Activated gamma-delta T cell treated with anti-CD3 and anti-CD28 coated beads, Interleukin-2, amount 50 U/mL, for 16 hours (primary cell): Measurements from ENCODE around the gene CDK14.
"Not testable (repeated sequence)": the region's sequence is repeated elsewhere in the genome, so short reads cannot be mapped to it uniquely, and the experiment has no call there.

Experiments
- DNase-seq: peaks from one replicate; pipeline ENCODE4 v3.0.0-alpha.2; 2020; ENCODE audit warnings: low read depth

CDK14 gene

DNA sequence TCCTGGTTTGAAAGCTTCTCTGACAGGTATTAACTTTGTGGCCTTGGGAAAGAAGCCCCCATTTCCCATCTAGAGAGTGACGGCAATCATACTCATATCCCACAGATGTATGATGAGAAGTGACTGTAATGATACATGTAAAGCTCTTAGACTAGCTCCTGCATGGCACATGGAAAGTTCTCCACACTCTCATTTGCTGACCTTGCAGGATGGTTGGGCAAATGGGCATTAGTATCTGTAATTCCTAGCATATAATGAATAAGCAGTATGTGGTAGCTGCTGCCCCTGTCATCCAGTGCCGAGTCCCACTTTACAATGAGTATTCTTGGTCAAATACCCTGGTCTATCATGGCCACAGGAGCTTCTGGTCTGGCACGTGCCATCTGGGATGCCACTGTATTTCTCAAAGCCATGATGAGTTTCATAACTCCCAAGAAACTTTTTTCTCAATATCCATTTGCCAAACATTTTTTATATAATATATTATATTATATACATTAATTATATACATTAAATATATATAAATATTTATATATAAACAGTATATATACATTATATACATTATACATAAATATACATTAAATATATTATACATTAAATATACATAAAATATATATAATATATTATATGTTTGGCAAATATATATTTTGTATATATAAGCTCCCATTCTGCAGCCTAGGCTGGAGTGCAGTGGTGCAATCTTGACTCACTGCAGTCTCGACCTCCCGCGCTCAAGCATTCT lies 561.6 kb downstream of the CDK14 start:
- DNase-seq: no peak

DNA sequence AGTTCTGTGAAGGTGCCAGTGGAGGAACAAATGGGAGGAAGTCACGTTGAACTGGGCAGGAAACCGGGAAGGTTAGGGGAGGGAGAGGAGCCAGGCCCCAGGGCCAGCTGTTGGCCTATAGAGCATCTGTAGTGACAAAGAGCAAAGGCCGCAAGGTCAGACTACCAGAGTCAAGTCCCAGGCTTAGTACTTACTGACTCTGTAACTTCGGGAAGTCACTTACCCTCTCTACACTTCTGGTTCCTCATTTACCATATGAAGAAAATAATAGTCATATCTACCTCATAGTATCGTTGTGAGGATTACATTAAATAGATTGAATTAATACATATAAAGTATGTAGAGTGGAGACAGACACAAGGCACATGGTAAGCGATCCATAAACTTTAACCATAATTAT lies 566.3 kb downstream of the CDK14 start:
- DNase-seq: no peak

DNA sequence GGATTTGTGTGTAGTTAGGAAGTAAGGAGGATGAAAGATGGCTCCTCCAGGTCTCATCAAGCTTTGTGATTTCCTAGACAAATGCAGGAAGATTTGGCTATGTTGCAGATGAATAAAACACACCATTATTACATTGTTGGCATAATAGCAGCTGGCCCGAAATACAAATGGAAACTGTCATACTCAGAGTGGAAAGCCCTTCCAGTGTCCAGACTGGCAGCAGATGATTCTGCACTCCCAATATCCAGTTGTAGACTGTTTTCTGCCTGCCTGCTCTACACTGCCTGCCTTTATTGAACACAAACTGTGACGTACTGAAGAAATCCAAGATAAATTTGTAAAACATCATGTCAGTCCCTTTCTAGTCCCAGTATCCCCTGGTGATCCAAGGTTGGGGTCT lies 568.4 kb downstream of the CDK14 start:
- no peak for DNase-seq

DNA sequence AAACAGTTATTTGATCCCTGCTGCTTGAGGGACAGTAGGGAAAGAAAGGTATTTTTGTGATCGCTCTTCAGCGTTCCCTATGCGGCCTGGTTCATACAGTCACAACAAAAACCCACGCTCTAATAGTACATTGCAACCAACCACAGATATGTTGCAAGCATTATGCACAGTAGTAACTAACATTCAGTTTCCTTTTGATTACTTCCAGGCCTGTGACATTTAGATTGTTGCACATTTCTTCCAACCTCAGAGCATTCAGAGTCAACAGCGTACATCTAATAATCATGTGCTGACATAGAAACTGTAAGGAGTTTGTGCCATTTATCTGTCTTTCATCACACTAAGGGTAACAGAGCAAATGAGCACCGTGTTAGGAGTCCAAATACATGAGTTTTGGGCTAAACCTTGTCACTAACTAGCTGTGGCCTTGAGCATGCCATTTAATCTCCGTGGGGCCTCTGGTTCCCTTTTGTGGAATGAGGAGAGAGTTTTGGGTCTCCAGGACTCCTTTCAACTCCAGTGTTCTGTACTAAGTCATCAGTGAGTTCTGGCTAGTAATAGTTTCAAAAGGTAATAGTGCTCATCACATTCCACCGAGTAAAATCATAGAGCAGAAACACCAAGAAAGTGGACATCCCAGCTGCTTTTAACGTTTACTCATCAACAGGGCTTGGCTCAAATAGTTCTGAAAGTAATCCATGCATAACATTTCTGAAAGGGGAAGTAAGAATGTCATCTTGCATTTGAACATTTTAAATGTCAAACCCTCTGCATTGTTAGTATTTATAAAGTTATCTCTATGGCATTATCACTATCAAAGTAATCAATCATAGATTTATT lies 569.1 kb downstream of the CDK14 start:
- DNase-seq: no peak

DNA sequence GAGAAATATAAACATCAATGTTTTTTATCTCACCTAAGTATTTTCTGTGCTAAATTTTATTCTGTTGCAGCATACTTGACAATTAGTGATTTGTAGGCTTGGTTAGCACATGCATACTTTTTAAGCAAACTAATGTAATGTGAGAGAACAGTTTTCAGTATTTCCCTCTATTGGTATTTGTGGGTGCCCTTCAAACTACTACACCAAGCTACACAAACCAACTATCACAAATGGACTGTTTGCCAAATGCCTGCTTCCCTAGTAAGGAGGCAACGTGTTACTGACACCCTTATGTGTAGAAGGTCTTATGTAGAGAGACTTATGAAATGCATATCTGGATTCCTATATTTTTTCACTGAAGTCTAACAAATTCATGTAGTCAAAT lies 569.7 kb downstream of the CDK14 start:
- no peak for DNase-seq

DNA sequence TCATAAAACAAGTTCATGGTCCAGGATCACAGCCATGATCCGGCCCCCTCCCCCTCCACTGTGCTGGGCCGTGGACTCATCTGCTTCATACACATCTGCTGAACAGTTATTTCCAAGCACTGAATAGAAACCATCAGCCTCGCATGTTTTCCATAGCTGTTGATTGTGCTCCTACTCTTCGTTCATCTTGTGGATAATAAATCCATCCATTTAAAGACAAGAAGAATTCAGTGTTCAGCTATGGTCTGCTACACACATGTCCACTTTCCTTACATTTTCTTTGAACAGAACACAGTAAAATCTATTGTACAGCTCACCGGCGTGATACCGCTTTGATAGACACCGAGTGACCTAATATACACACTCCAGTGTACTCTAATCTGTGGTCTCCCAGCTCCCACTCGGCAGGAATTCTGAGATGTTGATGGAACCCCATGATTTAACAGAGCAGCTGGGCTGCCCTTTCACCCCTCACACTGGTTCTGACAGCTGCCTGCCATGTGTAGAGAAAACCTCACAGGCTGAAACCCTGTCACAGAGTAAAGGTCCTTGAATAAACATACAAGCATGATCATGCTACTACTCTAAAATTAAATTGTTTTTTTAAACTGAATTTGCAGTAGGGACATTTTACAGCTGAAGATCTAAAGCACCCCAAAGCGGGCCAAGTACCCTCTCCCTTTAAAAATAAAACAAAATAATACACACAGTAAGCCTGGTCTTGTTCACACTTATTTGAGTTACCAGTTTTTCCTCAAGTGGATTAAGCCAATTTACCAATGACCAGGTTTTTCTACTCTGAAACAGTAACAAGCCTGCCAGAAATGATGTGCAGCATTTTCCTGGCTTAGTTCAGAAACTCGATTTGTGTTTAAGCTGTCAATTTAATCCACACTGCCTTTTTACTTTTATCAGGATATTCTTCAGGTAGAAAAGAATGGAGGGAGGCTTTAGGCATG lies 573.0 kb downstream of the CDK14 start:
- no peak for DNase-seq

DNA sequence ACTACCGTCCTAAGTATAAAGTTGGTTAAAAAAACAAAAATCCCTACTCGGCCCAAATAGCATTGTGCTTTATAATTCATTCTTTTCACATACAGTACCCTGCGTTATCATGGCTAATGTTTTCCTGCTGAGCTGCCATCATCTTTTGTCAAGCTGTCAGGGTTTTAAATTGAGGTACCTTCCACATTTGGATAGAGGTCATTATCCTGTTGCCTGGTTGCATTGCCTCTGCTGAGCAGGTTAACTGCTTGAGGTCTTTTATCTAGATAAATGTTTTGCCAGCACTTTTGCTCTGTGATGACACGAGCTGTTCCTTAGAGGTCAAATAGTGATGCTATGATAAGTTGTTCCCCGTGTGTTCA lies 573.7 kb downstream of the CDK14 start:
- DNase-seq: no peak

DNA sequence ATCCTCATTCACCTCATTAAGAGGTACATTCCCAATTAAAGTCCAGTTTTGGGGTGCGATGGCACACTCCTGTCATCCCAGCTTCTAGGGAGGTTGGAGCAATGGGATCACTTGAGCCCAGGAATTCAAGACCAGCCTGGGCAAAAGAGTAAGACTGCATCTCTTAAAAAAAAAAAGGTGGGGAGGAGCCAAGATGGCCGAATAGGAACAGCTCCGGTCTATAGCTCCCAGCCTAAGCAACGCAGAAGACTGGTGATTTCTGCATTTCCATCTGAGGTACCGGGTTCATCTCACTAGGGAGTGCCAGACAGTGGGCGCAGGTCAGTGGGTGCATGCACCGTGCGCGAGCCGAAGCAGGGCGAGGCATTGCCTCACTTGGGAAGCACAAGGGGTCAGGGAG lies 577.1 kb downstream of the CDK14 start:
- DNase-seq: not testable (repeated sequence)

DNA sequence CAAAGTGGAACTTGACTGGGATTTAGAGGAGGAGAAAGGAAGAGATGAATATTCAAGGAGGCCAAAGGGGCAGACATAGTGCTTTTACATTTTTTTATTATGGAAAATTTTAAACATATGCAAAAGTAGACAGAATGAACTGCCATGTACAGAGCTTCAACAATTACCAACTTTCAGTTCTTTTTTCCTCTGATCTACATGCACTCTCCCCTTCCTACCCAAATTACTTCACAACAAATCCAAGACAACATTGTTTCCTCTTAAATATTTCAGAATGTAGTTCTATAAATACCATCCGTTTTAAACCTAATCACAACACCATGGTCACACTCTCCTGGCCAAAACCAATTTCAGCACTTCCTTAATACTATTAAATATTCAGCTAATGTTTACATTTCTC lies 584.6 kb downstream of the CDK14 start:
- no peak for DNase-seq

DNA sequence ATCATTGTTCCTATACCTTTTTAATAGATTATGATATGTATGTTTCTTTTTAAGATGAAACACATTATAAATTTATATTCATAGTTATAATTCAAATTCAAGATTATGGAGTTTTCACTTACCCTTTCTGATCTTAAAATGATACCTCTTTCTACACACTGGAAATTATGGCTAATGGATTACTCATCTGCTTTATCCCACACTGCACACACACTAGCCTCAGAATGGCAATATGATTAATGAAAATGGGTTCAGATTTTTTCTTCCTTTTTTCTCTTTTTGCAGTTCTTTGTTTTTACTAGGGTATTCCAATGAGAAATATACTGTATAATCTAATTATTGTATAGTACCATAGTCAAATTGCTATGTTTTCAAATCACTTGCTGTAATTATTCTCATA lies 585.8 kb downstream of the CDK14 start:
- DNase-seq: no peak

DNA sequence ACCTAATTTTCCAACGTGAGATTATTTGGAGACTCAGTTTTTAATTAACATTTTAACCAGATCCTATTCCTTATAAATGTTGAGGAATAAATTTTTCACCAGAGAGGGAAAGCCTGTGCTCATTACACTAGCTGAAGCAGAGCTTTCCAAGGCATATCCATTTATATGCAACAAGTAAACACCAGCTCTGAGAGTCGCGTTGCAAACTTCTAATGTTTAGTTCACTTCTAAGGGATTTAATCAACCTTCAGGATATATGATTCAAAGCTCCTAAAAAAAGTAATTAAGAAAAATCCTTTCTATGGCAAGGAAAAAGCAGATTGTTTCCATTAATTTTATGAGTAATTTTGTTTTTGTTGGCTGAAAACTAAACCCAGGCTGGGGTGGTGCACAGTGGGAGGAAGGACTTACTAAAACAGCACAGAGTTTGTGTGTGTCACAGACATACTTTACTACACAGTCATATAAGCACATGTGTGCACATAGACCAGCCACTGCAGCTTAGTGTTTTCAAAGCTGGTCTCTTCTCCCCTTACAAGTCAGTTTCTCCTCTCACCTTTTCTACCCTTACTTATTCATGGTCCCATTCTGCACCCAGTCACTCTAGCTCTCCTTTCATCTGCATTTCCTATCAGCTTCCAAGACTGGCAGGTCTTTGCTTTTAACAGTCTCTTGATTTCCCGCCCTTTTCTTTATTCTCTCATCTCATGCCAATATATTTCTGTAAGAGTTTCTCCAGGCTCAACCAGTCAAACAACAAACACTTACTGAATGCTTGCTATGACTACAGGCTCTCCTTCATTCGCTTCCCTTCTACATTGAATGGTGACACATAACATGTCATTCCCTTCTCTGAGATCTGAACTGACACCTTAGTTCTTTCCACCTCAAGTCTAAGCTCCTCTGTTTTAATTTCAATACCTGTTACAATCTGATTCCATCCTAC lies 587.0 kb downstream of the CDK14 start:
- DNase-seq: no peak

DNA sequence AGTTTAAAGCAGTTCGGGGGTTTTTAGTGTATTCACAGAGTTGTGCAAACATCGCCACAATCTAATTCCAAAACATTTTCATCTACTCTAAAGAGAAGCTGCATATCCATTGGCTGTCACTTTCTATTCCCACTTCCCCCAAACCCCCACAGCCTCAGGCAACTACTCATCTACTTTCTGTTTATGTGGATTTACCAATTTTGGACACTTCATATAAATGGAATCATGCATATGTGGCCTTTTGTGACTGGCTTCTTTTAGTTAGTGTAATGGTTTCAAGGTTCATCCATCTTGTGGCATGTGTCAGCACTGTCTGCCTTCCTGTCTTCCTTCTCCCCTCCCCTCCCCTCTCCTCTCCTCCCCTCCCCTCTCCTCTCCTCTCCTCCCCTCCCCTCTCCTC lies 589.6 kb downstream of the CDK14 start:
- DNase-seq: no peak

DNA sequence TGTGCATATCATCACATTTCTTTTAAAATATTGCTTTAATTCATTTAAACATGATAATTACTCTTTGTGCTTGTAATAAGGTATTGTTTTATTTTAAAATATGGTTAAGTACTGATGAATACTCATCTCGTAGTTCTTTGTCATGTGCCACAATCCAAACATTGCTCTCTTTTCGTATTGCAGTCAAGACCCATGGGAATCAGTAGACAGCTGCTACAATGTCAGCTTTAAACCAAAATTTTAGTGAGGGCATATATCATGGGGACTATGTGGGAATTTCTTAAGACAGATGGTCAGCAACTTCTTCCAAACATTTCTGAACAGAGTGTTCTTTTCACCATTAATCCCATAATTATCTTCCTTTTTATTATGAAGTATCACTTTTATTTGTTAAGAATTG lies 590.9 kb downstream of the CDK14 start:
- no peak for DNase-seq

DNA sequence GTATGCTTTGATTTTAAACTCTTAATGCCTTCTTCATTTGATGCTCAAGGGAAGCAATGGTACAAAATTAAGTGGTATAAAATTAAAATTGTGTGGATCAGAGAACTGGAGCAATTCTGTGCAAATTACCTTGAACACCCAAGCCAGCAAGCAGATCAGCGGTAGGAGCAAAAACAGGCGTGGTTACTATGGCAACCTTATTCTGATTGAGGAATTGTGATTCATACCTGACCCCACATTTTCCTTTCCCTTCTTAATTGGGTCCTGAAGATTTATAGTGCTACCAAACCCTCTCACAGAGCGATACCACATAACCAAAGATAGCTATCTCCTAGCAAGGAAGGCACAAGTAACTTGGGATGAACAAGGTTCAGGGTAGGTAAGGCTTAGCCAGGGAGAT lies 595.6 kb downstream of the CDK14 start:
- no peak for DNase-seq

DNA sequence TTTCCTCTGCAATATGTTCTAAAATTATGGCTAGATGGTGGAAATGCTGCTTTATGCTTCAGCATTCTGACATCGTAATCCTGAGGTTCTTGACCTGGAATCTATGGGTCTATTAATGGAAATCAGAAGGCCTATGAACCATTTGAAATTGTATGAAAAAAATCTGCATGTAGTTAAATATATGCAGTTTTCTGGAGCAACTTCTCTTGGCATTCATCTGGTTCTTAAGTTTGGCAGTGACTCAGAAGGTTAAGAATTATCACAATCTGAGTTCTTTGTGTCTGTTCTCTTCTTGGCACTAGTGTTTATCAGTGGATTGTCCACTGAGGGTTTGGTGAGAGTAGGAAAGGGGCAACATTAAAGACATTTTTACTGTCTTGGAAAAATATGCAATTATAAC lies 597.0 kb downstream of the CDK14 start:
- no peak for DNase-seq

DNA sequence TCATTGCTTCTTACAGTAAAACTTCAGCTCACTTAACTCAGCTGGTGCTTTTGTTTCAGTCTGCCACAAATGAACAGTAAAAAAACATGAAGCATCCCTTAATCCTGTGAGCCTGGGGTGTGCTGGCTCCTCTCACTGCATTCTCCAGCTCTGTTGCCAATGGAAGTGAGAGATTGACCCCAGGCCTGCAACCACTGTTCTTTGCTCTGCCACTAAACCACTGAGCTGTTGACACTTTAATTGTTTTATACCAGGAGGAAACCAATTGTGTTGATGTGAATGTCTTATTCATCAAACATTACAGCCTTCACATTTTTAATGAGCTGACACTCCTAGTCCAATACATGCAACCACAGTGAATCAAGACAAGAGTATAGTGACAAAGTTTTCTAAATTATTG lies 598.7 kb downstream of the CDK14 start:
- no peak for DNase-seq

DNA sequence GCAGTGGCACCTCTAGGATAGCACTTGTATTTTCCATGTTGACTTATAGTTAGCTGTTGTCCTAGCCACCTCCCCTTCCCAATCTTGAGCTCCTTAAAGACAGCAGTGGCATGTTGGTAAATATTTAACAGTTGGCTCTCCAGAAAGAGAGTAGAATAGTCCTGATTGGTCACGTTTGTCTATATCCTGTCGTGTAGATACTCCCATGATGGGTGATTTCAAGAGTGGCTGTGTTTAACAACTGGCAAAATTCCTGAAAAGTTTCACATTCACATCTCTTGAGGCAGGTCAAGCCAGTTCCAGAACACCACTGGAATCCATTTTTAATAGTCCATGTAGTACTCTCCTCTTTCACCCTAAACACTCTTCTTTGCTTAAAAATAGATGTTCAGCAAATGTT lies 599.9 kb downstream of the CDK14 start:
- DNase-seq: no peak

DNA sequence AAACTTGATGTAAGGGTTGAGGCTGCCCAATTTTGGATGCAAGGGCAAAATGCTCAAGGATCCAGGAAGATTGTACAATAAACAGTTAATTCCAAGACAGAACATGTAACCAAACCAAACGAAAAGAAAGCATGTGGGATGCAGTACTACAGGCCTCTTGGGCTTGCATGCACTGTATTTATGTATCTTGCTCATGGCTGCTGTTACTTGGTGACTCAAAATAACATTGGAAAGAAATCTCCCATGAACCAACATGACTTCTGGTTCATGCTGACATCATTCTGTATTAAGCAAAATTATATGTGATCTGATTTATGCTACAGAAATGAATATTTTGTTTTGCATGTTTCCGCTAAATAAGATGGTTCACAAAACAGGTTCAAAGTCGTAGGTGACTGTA lies 602.2 kb downstream of the CDK14 start:
- DNase-seq: no peak

DNA sequence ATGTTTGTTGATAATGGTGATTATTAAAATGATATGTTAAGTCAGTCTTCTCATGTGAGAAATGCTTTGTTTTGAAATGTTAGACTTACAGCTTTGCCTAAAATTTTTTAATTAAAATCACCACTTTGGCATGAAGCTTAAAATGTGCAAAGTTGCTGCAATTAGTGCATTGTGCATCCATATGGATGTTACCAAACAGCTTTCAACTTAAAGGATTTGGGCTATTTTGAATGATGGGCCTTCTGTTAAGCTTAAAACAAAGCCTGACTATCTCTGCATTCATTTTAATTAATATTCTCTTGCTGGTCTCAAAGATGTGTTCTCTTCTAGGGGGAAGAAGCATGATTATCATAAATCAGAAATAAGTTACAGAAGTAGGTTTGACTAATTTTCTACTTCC lies 603.5 kb downstream of the CDK14 start:
- no peak for DNase-seq

DNA sequence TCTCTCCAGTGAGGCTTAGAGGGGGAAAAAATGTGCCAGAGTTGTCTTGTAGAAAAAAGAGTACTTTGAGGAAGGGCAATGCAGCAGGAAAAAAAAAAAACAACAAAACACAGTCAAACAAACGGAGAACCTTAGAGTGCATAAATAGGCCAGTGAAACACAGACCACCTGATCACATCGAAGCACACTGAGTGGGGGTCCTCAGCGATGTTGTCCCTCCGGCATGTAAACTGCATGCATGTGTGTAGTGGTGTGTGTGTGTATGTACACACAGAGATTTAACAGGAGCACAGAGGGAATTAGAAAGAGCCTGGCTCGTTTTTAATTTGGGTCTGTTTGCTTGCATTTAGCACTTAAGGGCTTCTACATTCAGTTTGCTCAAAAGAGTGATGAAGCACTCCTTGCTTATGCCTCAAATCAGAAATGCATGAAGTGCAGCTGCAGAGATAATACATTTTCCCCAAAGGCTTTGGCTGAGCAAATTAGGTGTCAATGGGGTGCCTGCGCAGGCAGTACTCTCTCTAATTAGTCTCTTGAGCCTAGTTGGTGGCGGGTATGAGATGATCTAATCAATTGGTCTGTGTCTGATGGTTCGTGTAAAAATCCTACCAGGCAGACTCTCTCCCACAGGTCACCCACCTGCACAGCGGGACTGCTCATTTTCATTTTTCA lies 605.5 kb downstream of the CDK14 start:
- DNase-seq: no peak
